GM12878 (cell line): ENCODE results near the gene NRP2. TPM values are rescaled to one million over a fixed set of nuclear protein-coding genes. Genes with fewer than 3 reads are reported as not detected.

Source experiments
- ATAC-seq: fragments of 200-7000 bp; cut with Tn5 transposase; 3 replicates; pipeline ENCODE4 v1.9.1; 2020; ENCODE audit warnings: mild to moderate bottlenecking, moderate library complexity
- BruUV-seq: library from RNA; stranded (reverse); fragments of 400-500 nt; replicated peaks from 2 replicates; lab custom pipeline; 2021; lab: Mats Ljungman, UMichigan
- CTCF ChIA-PET: fragments of 300-600 bp; sonication (Branson Sonifier 250); formaldehyde crosslinking; extraction: SDS; loops from one replicate; lab custom pipeline; 2021; ENCODE audit warnings: inconsistent platforms; lab: Yijun Ruan, JAX
- POLR2A ChIA-PET: fragments of 350-600 bp; formaldehyde crosslinking; extraction: SDS; loops from one replicate; lab custom pipeline; 2021; ENCODE audit warnings: inconsistent platforms; lab: Charles Lee
- RAD21 ChIA-PET: fragments of 300-600 bp; sonication (Branson Sonifier 250); formaldehyde crosslinking; loops from one replicate; lab custom pipeline; 2023; ENCODE audit warnings: antibody characterized with exemption; ENCODE audit not compliant: unreplicated experiment; lab: Charles Lee
- SMC1A ChIA-PET: fragments of 300-600 bp; sonication (Branson Sonifier 250); formaldehyde crosslinking; loops from one replicate; lab custom pipeline; 2023; ENCODE audit not compliant: unreplicated experiment, uncharacterized antibody; lab: Charles Lee
- DNase-seq: peaks from one replicate; pipeline ENCODE4 v3.0.0-alpha.2; 2011; ENCODE audit warnings: low read depth, low spot score
- FAIRE-seq: peaks from 3 replicates; lab custom pipeline; 2011; peaks lifted over from hg19 to GRCh38; lab: Jason Lieb, UNC
- H2AFZ ChIP-seq: 2 replicates; pipeline ENCODE4 v1.6.0; 2011; ENCODE audit warnings: low read depth, low read length, control low read depth; ENCODE audit not compliant: control insufficient read depth
- H3K27ac ChIP-seq: 2 replicates; pipeline ENCODE4 v1.5.1; 2011; ENCODE audit warnings: control low read depth; ENCODE audit not compliant: control insufficient read depth, insufficient read depth
- H3K27me3 ChIP-seq, 2 experiments: replicated peaks in 1 of 2; 2 replicates each; pipeline versions ENCODE4 v1.6.0 to v1.6.1; 2011; ENCODE audit warnings: low read length in 1 of 2; ENCODE audit not compliant: control insufficient read depth in 2 of 2, insufficient read depth in 2 of 2
- H3K36me3 ChIP-seq, 2 experiments: 2 replicates each; pipeline ENCODE4 v1.5.1; 2011; ENCODE audit warnings: low read length in 1 of 2; ENCODE audit not compliant: control insufficient read depth in 2 of 2, insufficient read depth in 2 of 2
- H3K4me1 ChIP-seq: 2 replicates; pipeline ENCODE4 v1.6.1; 2011; ENCODE audit warnings: mild to moderate bottlenecking, low read length, moderate library complexity, mixed read lengths; ENCODE audit not compliant: control insufficient read depth, insufficient read depth
- H3K4me2 ChIP-seq: 2 replicates; pipeline ENCODE4 v1.6.0; 2011; ENCODE audit warnings: control low read depth; ENCODE audit not compliant: control insufficient read depth, insufficient read depth
- H3K4me3 ChIP-seq: fragments of 200-600 bp; sonication (generic); 2 replicates; pipeline ENCODE4 v1.5.1; 2016
- H3K79me2 ChIP-seq: 2 replicates; pipeline ENCODE4 v1.6.0; 2011; ENCODE audit warnings: low read length; ENCODE audit not compliant: control insufficient read depth, insufficient read depth
- H3K9ac ChIP-seq: 2 replicates; pipeline ENCODE4 v1.8.0; 2011; ENCODE audit warnings: low read length, control low read depth, mixed read lengths; ENCODE audit not compliant: control insufficient read depth, insufficient read depth
- H3K9me3 ChIP-seq: replicated peaks from 3 replicates; pipeline ENCODE4 v1.5.1; 2011; ENCODE audit warnings: mild to moderate bottlenecking, low read length; ENCODE audit not compliant: control insufficient read depth, insufficient read depth
- H4K20me1 ChIP-seq: 2 replicates; pipeline ENCODE4 v1.6.0; 2011; ENCODE audit not compliant: control insufficient read depth, insufficient read depth
- E4F1 ChIP-seq: fragments of 450-650 bp; IDR thresholded peaks from 2 replicates; pipeline ENCODE4 v1.6.1; 2018; ENCODE audit warnings: borderline replicate concordance, mild to moderate bottlenecking; ENCODE audit not compliant: partially characterized antibody
- ESRRA ChIP-seq: IDR thresholded peaks from 2 replicates; pipeline ENCODE4 v1.6.1; 2012; ENCODE audit warnings: mild to moderate bottlenecking, low read length, improper control_type of control experiment
- HDAC6 ChIP-seq: fragments of 200-600 bp; sonication (generic); IDR thresholded peaks from one replicate; pipeline ENCODE4 v1.8.0; 2017; ENCODE audit warnings: antibody characterized with exemption; ENCODE audit not compliant: unreplicated experiment
- MEF2B ChIP-seq: fragments of 450-650 bp; IDR thresholded peaks from 2 replicates; pipeline ENCODE4 v1.6.1; 2018; ENCODE audit warnings: mild to moderate bottlenecking, moderate library complexity; ENCODE audit not compliant: partially characterized antibody, poor library complexity, severe bottlenecking
- MLLT1 ChIP-seq: fragments of 450-650 bp; IDR thresholded peaks from 2 replicates; pipeline ENCODE4 v1.6.1; 2016; ENCODE audit warnings: mild to moderate bottlenecking
- PAX5 ChIP-seq: IDR thresholded peaks from 2 replicates; pipeline ENCODE4 v1.6.1; 2011; ENCODE audit warnings: low read depth, low read length, borderline replicate concordance
- RELA ChIP-seq: fragments of 450-650 bp; IDR thresholded peaks from 2 replicates; pipeline ENCODE4 v1.8.0; 2014; ENCODE audit warnings: borderline replicate concordance; ENCODE audit not compliant: partially characterized antibody
- SREBF1 ChIP-seq: IDR thresholded peaks from 2 replicates; pipeline ENCODE4 v1.6.1; 2012; ENCODE audit warnings: mild to moderate bottlenecking, low read length
- WGBS: methylation state at CpG from one replicate; pipeline ENCODE4 v1.1.6; 2016; ENCODE audit warnings: low lambda C conversion rate; ENCODE audit not compliant: insufficient replicate concordance, insufficient coverage; ENCODE audit errors: missing lambda C conversion rate; 5-methylcytosine and 5-hydroxymethylcytosine counted together
- in situ Hi-C: fragments of 300-500 bp; cut with MboI; formaldehyde crosslinking; loops from 9 replicates; pipeline ENCODE4 v1.14.3; 2018; ENCODE audit warnings: mixed read lengths
- intact Hi-C: fragments of 100-400 bp; cut with micrococcal nuclease; formaldehyde crosslinking; loops from one replicate; pipeline ENCODE4 v1.14.2; 2022; ENCODE audit not compliant: unreplicated experiment
- polyA plus RNA-seq, 11 experiments: library from polyadenylated mRNA; depleted of rRNA in 4 of 11; unstranded in 6 of 11; stranded (reverse) in 5 of 11; fragments of >200 nt; fragmentation: Nextera tagmentation in 4 of 11; fragmentation: Illumina TruSeq in 1 of 11; extraction: Ambion mirVana in 4 of 11; extraction: Trizol in 1 of 11; gene quantifications; 1 replicate in 1 of 11; 2 replicates in 10 of 11; pipeline versions ENCODE4 v1.2.1 to v1.2.3, GENCODE V29; 2011 to 2016; ENCODE audit warnings: inconsistent platforms in 2 of 11, missing spikeins in 2 of 11, low read depth in 1 of 11
- total RNA-seq, 4 experiments: library from RNA; depleted of rRNA in 3 of 4; stranded (reverse); fragments of >200 nt in 3 of 4; fragmentation: Illumina TruSeq in 1 of 4; extraction: Trizol in 1 of 4; gene quantifications; 2 replicates each; pipeline versions ENCODE4 v1.2.1 to v1.2.3, GENCODE V29; 2013 to 2021

Gene NRP2
- total and polyA plus RNA-seq, 10 of the 15 experiments (the other 5 are each of a cell fraction or from before 2014, with no cell fraction given) = 0.06 to 1.2 (median 0.46) TPM

DNA sequence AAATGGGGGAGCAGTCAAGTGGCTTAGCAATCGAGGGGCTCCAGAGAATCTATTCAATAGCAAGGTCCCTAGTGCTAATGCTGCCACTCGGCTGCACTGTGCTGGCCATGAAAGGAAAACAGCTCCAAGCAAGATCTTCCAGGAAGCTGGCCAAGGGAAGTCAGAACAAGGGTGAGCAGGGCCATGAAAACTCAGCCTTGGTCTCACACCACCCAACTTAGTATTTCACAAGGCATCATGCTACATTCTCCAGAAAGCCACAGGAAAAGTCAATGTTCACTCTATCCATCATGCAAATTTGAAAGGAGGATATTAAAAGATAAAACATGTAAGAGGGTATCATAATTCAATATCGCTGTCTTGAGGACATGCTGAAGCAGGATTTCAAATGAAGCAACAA, 35.7 kb downstream of the NRP2 start:
- no peak for TF ChIP-seq ESRRA
- TF ChIP-seq RELA = no peak
- no peak for TF ChIP-seq HDAC6
- CTCF ChIA-PET = interaction anchor here (1.4 kb wide), 1 partner anchor 39 kb away, joined by 5 read pairs; no protein-coding TSS in a partner anchor

GRCh38 chr2:205719847-205720246, 37.5 kb downstream of the NRP2 start:
- intact Hi-C loops = no loop called here
- no peaks in the 10 kb centered on the region for H4K20me1 ChIP-seq
- H3K36me3 ChIP-seq = no peaks in the 10 kb centered on the region
- no peaks in the 10 kb centered on the region for H3K27me3 ChIP-seq
- no peak overlapping the region for H3K4me3 ChIP-seq
- no peaks in the 10 kb centered on the region for H3K9me3 ChIP-seq
- ChIA-PET CTCF (interaction anchor here (1.2 to 4.3 kb wide), 7 partner anchors 9 to 44 kb away, joined by 3 to 22 read pairs (median 4); partner anchors contain the start of gene NRP2), SMC1A (interaction anchor here (0.5 to 2.3 kb wide), 8 partner anchors 7 to 1571 kb away, joined by 3 to 8 read pairs (median 4); no protein-coding TSS in a partner anchor), POLR2A (interaction anchor here (0.6 to 1.1 kb wide), 2 partner anchors 13 to 1417 kb away, joined by 3 read pairs; no protein-coding TSS in a partner anchor), RAD21 (interaction anchor here (0.7 to 2.4 kb wide), 2 partner anchors 13 to 25 kb away, joined by 4 to 14 read pairs; no protein-coding TSS in a partner anchor)
- in situ Hi-C loops = loop anchor here (25.0 kb wide), 1 partner anchor 1617 kb away; no protein-coding TSS in a partner anchor
- no peak for ATAC-seq
- H3K4me1 ChIP-seq = peaks cover 24% of the 10 kb centered on the region
- no peaks in the 10 kb centered on the region for H3K79me2 ChIP-seq
- no peak overlapping the region for H3K27ac ChIP-seq
- WGBS = 79% methylated on average over 4 of the region's 4 CpGs
- no peak overlapping the region for H3K9ac ChIP-seq
- no peak overlapping the region for H2AFZ ChIP-seq
- H3K4me2 ChIP-seq = no peak overlapping the region
- FAIRE-seq = no peak
- no TSS peak for BruUV-seq
- TF ChIP-seq SREBF1 = no peak
- TF ChIP-seq MEF2B = no peak
- no peak for TF ChIP-seq PAX5
- no peak for TF ChIP-seq MLLT1
- no peak for TF ChIP-seq E4F1
- DNase-seq = no peak

More for the DNA sequence above, 35.7 kb downstream of the NRP2 start:
- Histone ChIP-seq H3K27ac (no peak overlapping the region), H4K20me1 (no peaks in the 10 kb centered on the region), H3K4me3 (no peak overlapping the region), H3K36me3 (no peaks in the 10 kb centered on the region), H3K9ac (no peak overlapping the region), H3K27me3 (no peaks in the 10 kb centered on the region), H3K4me1 (peaks cover 41% of the 10 kb centered on the region), H3K79me2 (no peaks in the 10 kb centered on the region), H3K9me3 (no peaks in the 10 kb centered on the region), H3K4me2 (no peak overlapping the region), H2AFZ (no peak overlapping the region)
- POLR2A ChIA-PET = no interaction called here
- no peak for DNase-seq
- no peak for FAIRE-seq
- SMC1A ChIA-PET = interaction anchor here (0.9 kb wide), 1 partner anchor 11 kb away, joined by 3 read pairs; no protein-coding TSS in a partner anchor
- WGBS = 76% methylated on average over 3 of the region's 3 CpGs
- intact Hi-C loops = no loop called here
- no TSS peak for BruUV-seq
- RAD21 ChIA-PET = no interaction called here
- in situ Hi-C loops = loop anchor here (25.0 kb wide), 1 partner anchor 1619 kb away; no protein-coding TSS in a partner anchor
- no peak for ATAC-seq
